DMS 273 (cell line): ENCODE results near the gene SIK3.
"Not testable (repeated sequence)": the region's sequence is repeated elsewhere in the genome, so short reads cannot be mapped to it uniquely, and the experiment has no call there.

Experiments
- DNase-seq: peaks from one replicate; lab custom pipeline; 2025; ENCODE audit not compliant: unreplicated experiment; lab: John Stamatoyannopoulos, UW

The SIK3 gene

DNA sequence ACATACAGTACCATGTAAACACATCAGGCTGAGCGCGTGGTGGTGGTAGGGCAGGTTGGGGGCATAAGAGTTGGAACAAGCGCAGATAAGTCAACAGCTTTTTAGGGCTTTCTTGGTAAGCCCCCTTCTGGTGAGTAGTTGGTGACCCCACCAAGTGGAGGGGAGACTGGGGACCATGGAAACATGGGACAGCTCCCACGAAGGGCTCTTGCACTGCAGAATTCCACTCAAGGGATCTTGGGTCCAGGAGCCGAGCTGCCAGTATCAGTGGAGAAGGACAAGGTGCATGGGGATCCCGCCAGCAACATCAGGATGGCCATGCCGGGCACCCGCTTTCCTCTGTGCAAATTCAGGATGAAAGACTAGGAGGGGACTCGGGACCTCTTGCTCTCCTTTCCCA lies 254.6 kb downstream of the SIK3 start:
- DNase-seq = no peak

DNA sequence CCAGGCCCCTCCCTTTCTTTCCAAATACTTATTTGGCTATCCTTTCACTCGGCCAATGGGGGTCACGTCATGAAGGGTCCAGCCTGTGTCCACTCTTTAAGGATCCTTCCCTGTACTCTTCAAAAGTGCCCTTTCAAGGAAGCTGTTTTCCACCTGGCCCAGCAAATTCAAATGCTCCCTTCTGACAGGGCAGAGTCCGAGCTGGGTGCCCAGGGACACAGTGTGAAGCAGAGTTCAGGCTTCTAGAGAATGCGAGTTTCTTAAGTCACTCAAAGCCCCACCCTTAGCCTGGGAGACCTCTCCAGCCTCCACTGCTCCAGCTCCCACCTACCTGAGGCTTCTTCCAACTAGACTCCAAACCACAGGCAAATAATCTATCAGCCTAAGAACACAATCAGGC lies 255.3 kb downstream of the SIK3 start:
- DNase-seq = no peak

DNA sequence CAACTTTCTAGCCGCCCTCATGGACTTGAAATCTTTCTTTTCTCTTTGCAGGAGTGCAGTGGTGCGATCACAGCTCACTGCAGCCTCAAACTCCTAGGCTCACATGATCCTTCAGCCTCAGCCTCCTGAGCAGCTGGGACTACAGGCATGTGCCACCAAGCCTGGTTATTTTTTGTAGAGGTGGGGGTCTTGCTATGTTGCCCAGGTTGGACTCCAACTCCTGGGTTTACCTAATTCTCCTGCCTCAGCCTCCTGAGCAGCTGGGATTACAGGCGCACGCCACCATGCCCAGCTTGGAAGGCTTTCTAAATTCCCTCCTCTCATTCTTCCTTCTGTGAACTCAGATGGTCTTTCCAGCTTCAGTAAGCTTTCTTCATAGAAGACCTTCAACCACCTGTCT lies 256.1 kb downstream of the SIK3 start:
- DNase-seq = no peak

DNA sequence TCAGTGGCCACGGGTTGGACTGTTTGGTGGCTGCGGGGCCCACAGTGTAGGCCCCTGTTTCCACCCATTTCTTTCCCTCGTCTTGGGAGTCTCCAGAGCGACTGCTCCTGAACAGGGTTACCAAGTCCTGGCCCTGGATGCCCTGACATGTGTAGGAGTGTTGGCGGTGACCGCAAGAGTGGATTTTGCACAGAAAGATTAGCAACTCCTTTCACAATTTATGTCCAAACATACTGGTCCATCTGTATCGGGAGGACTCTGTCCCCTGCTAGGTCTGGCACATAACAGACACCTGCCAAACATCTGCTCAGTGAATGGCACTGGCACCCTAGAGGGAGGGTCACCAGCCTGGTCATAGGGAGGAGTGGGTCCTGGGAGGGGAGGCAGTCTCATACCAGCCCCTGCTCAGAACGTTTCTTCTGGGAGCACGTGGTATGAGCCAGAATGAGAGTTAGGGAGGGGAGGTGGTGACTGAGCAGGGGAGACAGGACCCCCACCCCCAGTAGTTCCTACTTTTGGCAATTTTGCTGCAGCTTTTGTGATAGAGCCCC lies 257.4 kb downstream of the SIK3 start:
- no peak for DNase-seq

DNA sequence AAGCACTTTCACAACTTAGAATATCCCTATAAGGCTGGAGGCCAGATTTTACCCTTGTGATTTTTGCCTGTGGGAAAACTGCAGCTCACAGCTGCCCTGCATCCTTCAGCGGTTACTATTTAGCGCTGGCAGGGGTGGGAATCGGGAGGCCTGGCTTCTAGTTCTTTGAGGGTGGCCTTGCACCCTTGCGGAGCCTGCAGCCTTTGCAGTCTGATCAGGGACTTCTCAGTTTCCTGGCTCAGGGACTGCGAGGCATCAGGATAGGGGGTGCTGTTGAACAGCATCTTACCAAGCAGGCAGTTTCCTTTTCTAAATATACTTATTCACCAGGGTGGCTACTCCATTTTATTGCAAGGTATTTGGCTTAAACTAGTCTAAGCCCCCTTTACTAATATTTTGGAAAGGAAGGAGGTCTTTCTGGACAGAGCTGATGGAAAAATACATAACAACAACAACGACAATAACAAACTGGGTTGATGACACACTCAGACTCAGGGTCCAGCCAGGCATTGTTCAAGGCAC lies 257.9 kb downstream of the SIK3 start:
- DNase-seq = no peak

DNA sequence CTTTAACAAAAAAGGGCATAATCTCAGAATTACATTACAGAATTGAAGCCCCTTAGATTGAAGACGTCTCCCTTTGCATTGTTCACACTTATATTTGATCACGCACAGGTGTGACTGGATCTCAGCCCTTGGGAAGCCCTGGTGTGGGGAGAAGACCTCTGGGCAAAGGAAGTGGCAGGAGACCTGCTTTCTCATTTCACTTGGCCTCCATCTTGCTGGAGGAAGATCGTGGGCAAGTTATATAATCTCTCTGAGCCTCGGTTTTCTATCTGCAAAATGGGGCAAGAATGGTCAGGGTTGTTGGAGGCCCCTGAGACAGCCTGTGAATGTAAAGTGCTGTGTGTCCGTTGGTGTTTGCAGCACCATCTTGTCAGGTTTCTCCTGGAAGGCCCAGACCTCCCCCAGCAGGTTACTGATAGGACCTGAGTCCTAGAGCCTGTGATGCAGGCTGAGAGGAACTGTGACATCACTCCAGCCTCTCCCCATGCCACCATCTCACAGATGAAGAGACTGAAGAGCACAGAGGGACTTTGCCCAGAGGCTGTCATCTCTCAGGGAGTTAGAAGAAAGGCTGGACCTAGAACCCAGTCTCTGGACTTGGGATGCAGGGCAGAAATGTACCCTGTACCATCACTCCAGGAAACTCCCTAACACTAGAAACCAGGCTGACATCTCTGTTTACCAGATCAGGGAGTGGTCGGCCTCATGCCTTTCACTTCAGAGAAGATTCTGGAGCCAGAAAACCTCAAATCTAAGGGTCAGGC lies 259.7 kb downstream of the SIK3 start:
- no peak for DNase-seq

DNA sequence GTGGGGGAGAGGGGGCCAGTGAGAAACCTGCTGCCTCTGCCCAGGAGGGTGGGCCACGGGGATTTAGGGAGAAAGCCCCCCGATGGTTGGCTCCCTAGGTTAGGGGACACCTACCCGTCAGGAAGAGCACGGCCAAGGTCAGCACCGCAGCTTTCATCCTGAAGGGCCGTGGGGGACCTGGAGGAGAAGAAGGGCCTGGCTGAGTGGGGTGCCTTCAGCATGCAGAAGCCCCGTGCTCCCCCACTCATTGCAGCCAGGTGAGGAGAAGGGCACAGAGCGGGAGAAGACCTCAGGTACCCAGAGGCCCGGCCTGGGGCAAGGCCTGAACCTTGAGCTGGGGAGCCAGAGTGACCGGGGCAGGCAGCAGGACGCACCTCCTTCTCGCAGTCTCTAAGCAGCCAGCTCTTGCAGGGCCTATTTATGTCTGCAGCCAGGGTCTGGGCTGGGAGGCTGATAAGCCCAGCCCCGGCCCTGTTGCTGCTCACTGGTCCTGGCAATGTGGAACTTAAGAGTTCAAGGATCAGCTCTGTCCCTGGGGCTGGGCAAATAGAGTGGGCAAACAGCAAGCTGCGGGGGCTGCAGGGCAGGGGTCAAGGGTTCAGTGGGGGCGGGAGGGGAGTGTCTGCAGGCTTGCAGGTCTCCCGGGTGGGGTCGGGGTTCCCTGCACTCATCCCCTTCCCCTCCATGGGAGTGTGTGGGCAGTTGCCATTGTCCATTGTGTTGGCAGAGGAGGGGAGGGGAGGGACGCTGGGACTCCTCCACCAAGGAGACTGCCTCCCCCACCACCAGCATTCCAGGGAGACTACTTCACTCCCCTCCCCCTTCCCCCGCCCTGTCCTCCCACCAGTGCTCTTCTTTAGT lies 260.8 kb downstream of the SIK3 start, which contains the start of gene APOA1:
Gene APOA1, minus strand, starts transcription at position 392 of the 861 bp plus-strand sequence. Its CDS starts 235 bp downstream, at position 157.
- DNase-seq = no peak

DNA sequence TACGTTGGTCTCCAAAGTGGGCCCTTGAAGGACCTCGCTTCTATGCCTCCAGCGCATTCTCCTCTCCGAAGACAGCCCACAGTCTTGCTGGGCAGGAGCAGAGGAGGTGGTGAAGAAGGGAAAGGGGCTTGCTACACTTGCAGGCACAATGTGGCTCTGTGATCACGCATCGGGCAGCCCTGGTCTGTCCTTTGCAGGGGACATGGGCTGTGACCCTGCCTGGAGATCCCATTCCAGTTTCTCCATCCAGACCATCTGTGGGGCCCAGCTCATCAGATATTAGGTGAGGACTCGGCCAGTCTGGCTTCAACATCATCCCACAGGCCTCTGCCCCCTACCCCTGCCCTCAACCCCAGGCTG lies 261.6 kb downstream of the SIK3 start:
- DNase-seq = no peak

DNA sequence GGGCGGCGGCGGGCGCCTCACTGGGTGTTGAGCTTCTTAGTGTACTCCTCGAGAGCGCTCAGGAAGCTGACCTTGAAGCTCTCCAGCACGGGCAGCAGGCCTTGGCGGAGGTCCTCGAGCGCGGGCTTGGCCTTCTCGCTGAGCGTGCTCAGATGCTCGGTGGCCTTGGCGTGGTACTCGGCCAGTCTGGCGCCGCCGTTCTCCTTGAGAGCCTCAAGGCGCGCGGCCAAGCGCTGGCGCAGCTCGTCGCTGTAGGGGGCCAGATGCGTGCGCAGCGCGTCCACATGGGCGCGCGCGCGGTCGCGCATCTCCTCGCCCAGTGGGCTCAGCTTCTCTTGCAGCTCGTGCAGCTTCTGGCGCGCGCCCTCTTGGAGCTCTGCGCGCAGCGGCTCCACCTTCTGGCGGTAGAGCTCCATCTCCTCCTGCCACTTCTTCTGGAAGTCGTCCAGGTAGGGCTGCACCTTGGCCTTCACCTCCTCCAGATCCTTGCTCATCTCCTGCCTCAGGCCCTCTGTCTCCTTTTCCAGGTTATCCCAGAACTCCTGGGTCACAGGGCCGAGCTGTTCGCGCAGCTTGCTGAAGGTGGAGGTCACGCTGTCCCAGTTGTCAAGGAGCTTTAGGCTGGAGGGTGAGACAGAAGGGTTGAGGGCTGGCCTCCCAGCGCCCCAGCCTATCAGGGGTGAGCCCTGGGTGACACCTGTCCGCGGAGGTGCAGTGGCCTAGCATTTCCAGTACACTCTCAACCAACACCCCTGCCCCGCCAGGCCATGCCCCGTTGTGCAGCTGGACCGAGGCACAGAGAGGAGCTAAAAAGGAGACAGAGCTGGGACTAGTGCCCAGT lies 262.2 kb downstream of the SIK3 start:
- peak; percentile 96 for DNase-seq

DNA sequence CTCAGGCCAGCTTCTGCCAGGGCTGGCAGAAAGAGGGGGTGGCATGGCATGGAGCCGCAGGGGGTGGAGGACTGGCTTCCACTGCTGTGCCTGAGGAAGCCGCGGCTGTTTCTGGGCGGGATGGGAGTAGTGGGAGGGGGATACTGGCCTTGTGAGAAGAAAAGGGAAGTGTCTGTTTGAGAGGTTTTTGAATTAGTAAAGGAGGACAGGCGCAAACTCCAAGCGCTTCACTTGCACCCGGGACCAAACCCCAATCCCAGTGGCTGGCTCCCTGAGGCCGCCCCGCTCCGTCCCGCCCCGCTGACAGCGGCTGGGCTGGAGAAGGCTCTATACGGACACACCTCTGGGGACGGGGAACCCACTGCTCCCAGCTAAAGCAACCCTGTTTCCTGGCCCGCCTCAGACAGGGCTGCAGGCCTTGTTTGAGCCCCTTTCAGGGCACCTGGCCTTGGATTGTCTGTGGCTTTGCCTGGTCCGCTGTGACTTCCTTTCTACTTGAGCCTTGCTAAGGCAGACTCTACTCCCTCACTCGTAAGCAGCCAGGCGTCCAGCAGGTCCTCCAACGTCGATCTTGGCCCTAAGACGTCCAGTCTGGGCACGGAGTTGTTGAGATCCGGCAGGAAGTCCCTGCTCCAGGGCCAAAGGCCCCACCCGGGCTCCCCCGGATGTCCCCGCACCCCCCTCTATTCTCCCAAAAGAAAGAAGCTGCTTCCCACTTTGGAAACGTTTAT lies 263.0 kb downstream of the SIK3 start:
- no peak for DNase-seq

DNA sequence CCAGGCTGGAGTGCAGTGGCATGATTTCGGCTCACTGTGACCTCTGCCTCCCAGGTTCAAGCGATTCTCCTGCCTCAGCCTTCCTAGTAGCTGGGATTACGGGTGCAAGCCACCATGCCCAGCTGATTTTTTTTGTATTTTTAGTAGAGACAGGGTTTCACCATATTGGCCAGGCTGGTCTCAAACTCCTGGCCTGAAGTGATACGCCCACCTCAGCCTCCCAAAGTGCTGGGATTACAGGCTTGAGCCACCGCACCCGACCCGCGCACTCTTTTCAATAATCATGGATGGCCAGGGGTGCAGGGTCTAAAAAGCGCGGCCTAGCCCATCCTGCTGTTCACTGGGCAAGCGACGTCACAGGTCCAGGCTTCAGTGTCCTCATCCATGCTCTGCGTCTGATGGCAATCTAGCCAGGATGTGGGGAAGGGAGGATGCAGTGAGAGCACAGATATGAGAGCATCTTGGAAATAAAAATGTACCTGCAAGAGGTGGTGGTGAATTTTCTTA lies 263.6 kb downstream of the SIK3 start:
- DNase-seq = not testable (repeated sequence)

DNA sequence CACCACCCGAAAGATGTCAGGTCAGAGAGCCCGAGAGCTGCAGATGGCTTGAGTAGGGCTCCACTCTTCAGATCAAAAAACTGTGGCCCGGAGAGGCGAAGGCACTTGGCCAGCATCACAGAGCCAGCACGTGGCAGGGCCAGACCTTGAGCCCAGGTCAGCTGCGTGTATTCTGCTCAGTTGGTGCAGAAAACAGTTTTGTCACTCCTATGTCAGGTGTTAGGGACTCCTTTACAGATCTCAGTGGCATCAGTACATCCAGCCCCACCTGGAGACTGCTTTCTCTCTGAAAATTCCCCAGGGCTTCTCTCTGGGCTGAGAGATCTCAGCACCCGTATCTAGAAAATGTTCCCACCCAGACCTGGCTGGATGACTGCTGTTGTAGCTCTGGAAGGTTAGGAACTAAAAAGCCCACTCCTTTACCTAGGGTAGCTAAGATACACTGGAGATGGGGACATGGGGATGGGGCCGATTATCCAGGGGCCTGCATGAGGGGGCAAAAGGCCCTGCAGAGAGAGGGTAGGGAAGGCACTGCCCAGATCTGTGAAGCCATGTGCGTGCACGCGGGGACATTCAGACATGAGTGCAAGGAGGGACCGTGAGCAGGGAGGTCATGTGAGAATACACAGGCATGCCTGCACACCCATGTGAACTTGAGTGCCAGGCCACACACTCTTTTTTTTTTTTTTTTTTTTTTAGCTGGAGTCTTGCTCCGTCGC lies 264.3 kb downstream of the SIK3 start:
- no peak for DNase-seq

DNA sequence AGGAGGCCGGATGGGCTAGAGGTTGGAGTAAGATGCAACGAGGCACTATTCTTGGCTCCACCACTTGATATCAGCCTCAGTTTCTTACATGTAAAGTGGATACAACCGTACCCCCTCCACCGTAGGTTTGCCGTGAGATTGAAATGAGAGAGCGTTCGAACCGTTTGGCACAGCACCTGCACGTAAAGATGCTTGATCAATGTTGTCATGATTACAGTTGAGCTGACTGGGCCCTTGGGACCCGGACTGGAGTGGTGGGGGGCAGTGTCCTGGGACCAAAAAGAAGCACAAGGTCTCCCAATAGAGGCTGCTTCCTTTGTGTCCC lies 264.8 kb downstream of the SIK3 start:
- DNase-seq = no peak

DNA sequence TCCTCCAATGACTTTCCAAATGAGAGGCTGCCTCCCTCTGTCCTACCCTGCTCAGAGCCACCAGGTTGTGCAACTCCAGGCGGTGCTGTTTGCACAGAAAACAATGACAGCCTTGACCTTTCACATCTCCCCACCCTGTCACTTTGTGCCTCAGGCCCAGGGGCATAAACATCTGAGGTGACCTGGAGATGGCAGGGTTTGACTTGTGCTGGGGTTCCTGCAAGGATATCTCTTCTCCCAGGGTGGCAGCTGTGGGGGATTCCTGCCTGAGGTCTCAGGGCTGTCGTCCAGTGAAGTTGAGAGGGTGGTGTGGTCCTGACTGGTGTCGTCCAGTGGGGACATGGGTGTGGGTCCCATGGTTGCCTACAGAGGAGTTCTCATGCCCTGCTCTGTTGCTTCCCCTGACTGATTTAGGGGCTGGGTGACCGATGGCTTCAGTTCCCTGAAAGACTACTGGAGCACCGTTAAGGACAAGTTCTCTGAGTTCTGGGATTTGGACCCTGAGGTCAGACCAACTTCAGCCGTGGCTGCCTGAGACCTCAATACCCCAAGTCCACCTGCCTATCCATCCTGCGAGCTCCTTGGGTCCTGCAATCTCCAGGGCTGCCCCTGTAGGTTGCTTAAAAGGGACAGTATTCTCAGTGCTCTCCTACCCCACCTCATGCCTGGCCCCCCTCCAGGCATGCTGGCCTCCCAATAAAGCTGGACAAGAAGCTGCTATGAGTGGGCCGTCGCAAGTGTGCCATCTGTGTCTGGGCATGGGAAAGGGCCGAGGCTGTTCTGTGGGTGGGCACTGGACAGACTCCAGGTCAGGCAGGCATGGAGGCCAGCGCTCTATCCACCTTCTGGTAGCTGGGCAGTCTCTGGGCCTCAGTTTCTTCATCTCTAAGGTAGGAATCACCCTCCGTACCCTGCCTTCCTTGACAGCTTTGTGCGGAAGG lies 265.6 kb downstream of the SIK3 start:
- DNase-seq = no peak

DNA sequence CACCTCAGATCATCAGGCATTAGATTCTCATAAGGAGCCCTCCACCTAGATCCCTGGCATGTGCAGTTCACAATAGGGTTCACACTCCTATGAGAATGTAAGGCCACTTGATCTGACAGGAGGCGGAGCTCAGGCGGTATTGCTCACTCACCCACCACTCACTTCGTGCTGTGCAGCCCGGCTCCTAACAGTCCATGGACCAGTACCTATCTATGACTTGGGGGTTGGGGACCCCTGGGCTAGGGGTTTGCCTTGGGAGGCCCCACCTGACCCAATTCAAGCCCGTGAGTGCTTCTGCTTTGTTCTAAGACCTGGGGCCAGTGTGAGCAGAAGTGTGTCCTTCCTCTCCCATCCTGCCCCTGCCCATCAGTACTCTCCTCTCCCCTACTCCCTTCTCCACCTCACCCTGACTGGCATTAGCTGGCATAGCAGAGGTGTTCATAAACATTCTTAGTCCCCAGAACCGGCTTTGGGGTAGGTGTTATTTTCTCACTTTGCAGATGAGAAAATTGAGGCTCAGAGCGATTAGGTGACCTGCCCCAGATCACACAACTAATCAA lies 266.4 kb downstream of the SIK3 start:
- no peak for DNase-seq

DNA sequence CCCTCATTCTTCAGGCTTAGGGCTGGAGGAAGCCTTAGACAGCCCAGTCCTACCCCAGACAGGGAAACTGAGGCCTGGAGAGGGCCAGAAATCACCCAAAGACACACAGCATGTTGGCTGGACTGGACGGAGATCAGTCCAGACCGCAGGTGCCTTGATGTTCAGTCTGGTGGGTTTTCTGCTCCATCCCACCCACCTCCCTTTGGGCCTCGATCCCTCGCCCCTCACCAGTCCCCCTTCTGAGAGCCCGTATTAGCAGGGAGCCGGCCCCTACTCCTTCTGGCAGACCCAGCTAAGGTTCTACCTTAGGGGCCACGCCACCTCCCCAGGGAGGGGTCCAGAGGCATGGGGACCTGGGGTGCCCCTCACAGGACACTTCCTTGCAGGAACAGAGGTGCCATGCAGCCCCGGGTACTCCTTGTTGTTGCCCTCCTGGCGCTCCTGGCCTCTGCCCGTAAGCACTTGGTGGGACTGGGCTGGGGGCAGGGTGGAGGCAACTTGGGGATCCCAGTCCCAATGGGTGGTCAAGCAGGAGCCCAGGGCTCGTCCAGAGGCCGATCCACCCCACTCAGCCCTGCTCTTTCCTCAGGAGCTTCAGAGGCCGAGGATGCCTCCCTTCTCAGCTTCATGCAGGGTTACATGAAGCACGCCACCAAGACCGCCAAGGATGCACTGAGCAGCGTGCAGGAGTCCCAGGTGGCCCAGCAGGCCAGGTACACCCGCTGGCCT lies 267.9 kb downstream of the SIK3 start:
- DNase-seq = no peak

DNA sequence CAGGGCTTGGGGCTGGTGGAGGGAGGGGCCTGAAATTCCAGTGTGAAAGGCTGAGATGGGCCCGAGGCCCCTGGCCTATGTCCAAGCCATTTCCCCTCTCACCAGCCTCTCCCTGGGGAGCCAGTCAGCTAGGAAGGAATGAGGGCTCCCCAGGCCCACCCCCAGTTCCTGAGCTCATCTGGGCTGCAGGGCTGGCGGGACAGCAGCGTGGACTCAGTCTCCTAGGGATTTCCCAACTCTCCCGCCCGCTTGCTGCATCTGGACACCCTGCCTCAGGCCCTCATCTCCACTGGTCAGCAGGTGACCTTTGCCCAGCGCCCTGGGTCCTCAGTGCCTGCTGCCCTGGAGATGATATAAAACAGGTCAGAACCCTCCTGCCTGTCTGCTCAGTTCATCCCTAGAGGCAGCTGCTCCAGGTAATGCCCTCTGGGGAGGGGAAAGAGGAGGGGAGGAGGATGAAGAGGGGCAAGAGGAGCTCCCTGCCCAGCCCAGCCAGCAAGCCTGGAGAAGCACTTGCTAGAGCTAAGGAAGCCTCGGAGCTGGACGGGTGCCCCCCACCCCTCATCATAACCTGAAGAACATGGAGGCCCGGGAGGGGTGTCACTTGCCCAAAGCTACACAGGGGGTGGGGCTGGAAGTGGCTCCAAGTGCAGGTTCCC lies 268.6 kb downstream of the SIK3 start, which contains the start of gene APOC3:
Gene APOC3, plus strand, starts transcription at position 383 of the 659 bp plus-strand sequence. CDS start 676 bp downstream, outside the sequence.
- DNase-seq = no peak
